ENCODE results near the gene GALNT4.

The GALNT4 gene

GRCh38 chr12:89493670-89494302 is 30.8 kb downstream of the GALNT4 start:
- no peak for DNase-seq (ENCODE audit: low read depth in 2 of 2)

GRCh38 chr12:89492883-89493282 is 31.7 kb downstream of the GALNT4 start:
- no peak for DNase-seq (ENCODE audit: low read depth in 2 of 2)

- no peak for DNase-seq (ENCODE audit: low read depth in 2 of 2)
These were observed 33.7 kb downstream of the GALNT4 start for GRCh38 chr12:89490922-89491321.

GRCh38 chr12:89486264-89486663 is 38.3 kb downstream of the GALNT4 start:
- DNase-seq (ENCODE audit: low read depth in 2 of 2), result no peak

- no peak for DNase-seq (ENCODE audit: low read depth in 2 of 2)
These were observed 40.1 kb downstream of the GALNT4 start for GRCh38 chr12:89484470-89484869.

- DNase-seq (ENCODE audit: low read depth in 2 of 2), result no peak
These were observed 43.2 kb downstream of the GALNT4 start for GRCh38 chr12:89481213-89481914.

- DNase-seq (ENCODE audit: low read depth in 2 of 2), result no peak
These were observed 44.6 kb downstream of the GALNT4 start for GRCh38 chr12:89479982-89480381.

GRCh38 chr12:89477633-89478279 is 46.8 kb downstream of the GALNT4 start:
- DNase-seq (ENCODE audit: low read depth in 2 of 2), result no peak

GRCh38 chr12:89476904-89477595 is 47.5 kb downstream of the GALNT4 start:
- DNase-seq (ENCODE audit: low read depth in 2 of 2), result no peak

- DNase-seq (ENCODE audit: low read depth in 2 of 2), result no peak
These were observed 48.4 kb downstream of the GALNT4 start for GRCh38 chr12:89476232-89476631.

- no peak for DNase-seq (ENCODE audit: low read depth in 2 of 2)
These were observed 49.2 kb downstream of the GALNT4 start for GRCh38 chr12:89475203-89475990.

GRCh38 chr12:89474615-89475014 is 50.0 kb downstream of the GALNT4 start:
- no peak for DNase-seq (ENCODE audit: low read depth in 2 of 2)
